ENCODE data around the gene HLF.

The HLF gene, protein sequence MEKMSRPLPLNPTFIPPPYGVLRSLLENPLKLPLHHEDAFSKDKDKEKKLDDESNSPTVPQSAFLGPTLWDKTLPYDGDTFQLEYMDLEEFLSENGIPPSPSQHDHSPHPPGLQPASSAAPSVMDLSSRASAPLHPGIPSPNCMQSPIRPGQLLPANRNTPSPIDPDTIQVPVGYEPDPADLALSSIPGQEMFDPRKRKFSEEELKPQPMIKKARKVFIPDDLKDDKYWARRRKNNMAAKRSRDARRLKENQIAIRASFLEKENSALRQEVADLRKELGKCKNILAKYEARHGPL

DNA sequence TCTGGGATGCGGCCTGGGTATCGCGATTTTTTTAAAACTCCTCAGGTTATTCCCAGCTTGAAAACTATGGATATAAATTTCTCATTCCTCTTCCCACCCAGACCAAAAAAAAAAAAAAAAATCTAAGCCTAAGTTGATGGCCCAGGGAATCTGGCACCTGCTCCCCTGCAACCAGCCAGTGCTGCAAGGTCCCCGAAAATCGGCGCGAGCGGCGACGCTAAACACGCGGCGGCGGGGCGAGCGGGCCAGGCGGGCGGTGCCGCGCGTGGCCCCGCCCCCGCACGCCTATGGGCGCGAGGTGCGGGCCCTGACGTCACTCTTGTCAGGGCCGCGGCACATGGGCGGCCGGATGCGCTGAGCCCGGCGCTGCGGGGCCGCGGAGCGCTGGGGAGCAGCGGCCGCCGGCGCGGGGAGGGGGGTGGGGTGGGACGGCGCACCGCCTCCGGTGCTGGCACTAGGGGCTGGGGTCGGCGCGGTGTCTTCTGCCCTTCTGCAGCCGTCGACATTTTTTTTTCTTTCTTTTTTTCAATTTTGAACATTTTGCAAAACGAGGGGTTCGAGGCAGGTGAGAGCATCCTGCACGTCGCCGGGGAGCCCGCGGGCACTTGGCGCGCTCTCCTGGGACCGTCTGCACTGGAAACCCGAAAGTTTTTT lies at the start of gene HLF:
Gene HLF, plus strand, starts transcription at position 316 of the 654 bp plus-strand sequence. CDS start 525 bp downstream, outside the sequence.
- peak; percentile 81 for DNase-seq

DNA sequence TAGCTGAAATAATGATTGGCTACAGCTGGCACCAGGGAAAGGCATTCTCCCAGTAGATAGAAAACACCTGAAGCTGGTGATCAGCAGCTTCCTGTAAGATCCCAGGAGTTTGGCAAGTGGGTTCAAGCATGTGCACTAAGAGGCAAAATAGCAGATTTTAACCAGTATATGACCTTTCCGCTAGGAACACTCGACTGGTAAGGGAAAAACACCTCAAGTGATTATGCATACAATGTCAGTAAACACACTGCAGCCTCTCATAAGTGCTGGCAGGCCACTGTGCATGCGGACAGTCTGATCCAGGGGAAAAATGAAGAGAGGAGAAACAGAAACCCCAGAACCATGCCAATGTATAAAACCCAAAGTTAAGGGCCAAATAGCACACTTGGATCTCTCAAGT lies 49.0 kb upstream of the HLF start:
- DNase-seq: no peak

DNA sequence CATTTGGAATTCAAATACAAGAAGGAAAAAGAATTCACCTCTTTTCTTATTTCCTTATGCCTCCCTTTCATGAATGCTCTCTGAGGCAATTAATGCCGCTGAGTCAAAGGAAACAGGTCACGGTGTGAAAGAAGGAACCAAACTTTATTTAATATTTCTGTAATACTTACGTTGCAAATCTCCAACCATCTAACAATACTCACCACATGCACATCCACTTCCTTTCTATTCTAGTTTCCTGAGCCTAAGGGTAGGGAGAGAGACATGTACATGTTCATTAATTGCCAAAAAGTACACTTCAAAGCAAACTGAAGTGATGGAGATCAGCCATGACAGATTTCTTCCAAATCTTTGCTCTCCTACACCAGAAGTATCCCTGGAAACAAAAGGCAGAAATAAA lies 47.9 kb upstream of the HLF start:
- no peak for DNase-seq

DNA sequence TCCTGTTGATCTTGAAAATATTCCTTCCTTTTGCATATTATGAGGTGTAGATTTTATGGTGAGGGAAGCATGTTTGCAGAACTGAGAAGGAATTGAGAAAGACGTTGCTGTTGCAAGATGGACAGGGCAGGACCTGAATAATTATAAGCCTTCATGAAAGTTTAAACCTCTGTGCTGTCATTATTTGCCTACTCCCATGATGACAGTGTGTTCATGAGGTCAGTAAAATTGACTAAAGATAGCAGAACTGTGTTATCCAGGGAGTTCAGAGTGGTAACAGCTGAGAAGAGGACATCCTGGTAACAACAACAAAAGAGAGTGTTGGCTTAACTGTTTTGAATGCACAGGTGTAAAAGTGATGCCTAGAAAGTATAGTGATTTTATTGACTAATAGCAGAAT lies 45.3 kb upstream of the HLF start:
- DNase-seq: no peak

DNA sequence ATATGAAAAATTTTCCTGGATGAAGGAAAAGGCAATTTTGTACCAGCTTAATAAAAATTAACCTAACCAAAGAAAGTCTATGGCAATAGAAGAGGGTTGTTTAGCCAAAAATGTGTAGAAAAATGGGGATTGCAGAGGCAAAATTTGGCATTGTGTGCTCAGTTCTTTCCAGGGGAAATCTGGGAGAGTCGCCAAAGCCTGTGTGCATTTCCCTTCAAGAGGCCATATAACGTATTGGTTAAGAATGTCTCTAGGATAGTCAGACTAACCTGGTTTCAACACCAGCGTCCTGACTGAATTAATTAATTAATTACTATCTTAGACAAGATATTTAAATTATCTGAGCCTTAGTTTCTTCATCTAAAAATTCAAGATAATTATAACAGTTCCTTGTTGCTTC lies 44.8 kb upstream of the HLF start:
- no peak for DNase-seq

DNA sequence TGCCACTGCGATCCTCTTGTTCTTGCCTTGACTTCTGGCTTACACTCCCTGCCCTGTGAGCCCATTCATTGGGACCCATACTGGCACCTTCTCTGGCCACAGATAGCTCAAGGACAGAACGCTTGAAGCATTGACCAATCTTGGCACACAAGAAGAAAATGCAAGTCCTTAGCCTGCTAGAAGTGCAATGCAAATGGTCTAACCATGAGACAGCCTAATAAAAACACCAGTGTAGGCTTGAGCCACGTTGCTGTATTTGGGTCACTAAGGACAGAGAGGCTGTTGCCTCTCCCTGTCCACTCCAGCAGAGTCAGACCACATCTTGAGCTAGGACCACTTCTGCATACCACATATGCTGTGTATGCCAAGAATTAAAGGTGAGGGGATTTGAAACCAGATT lies 41.2 kb upstream of the HLF start:
- no peak for DNase-seq

DNA sequence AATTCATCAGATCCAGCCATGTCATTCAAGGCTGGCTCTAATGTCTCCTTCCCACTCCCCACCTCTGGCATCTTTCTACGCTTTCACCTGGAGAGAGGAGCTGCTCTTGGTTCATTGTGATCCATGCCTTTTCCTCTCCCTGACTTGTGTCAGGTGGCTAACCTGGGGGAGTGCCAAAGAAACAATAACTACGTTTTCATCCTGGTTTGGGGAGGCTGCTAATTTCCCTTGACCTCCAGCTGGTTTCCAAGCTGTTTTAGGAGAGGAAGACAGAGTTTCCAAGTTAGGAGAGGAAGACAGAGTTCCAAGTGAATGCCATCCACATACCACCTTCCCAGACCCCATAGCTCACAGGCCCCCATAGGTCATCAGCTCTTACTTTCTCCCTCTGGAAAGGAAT lies 40.0 kb upstream of the HLF start:
- DNase-seq: no peak

DNA sequence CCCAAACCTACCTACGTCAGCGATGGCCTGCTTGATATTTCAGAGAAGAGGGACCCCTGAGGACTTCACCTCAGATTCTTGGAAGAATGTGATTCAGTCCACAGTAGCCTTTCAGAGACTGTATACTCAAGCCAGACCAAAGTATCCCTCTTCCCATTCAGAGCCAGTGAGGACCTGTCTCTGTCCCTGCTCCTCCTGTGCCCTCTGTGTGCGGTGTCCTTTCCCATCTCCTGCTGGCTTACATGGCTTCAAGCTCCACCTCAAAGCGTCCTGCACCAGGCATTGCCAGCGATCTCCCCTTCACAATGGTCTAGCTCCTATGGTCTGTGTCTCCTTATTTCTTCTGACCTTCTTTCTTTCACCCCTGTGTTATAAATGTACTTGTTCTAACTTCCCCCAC lies 39.5 kb upstream of the HLF start:
- DNase-seq: no peak

DNA sequence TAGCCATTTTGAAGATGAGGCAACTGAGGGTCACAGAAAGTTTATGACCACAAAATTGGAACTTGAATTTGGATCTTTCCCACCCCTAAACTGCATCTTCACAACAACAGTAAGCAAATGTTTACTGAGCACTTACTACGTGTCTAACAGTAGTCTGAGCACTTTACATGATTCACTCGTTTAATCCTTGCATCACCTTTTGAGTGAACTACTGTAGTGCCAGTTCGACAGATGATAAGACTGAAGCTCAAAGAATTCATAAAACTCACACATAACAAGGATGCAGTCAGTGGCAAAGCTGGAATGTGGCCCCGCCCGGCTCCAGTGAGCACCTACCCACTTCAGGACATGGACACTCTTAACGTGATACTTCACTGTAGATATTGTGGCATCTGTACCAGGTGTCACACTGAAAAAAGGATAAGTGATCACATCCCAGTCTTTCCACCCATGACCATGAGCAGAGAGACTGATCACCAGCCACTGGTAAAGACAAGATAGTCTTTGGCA lies 36.0 kb upstream of the HLF start:
- no peak for DNase-seq

DNA sequence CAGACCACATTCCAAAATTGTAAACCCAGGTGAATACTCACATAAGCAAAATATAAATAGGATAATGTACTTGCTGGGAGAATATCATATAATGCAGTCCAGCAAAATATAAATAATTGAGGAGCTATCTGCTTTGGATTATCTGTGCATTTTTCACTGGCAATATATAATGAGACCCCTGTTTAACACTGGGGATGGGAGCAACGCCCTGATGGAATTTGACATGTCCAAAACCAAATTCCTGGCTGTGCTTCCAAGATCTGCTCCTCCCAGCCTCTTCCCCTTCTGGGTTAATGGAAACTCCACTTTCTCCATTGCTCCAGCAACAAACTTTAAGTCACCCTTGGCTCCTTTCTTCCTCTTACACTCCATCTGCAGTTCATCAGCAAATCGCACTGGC lies 35.5 kb upstream of the HLF start:
- no peak for DNase-seq

DNA sequence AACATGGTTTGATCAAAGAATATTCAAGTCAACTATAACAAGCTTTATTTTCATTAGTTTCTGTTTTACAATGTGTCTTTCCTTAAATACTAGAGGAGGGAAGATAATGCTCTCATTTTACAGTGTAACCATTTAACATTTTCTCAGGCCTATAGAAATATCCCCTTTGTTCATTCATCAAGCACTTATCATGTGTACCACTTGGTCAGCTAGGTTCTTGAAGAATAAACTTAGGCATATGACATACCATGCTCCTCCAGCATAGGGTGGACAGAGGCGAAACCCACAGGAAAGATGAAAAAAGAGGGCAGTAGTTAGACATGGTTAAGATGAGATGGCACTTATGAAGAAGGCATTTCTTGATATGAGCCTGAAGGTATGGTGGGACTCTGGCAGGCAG lies 34.0 kb upstream of the HLF start:
- DNase-seq: no peak

DNA sequence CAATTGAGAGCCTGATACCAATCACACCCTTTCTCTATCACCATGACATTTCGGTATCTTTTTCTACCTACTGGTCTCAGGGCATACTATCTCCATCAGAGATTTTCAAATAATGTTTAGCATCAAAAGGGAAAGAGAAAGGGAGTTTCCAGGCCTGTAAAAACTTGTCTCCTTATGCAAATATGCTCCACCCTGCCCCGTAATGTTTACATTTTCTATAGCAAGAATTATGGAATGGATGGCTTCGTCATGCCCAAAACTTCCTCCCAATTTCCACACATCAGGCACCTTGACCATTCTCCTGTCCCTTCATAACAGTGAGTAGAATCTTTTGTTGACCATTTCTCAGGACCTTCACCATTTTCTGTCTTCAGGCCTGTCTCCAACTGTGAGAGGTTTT lies 30.9 kb upstream of the HLF start:
- DNase-seq: no peak

DNA sequence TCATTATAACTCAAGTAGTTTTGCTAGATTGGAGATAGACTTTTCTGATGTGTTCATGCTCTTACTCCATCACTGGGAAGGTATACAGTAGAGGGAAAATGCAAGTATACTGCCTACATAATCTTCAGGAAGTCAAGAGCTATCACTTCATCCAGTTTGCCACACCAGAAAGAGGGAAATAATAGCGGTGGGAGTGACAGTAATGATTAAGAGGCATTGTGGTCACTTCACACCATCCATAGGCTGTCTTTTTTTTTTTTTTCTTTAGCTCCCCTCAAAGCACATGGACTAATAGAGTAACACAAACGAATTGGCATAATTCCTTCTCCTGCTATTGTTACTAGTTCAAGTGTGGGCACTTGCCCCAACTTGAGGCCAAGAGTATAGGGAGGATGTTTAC lies 28.4 kb upstream of the HLF start:
- DNase-seq: no peak

DNA sequence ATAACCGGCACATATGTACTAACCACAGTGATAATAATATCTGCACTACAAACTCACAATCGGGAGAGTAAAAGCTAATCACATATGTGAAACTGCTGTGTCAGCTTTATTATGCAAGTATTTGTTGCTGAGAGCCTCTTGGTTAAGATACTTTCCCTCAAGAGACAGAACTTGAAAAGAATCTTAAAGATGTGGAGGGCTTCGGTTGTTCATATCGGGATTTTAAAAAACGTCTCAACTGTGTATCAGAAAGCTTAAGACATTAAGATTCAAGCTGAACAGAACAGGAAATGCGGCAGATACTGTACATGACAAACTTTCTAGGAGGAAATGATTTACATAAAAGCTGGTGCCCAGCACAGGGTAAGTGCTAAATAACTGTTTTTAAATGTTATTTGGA lies 27.5 kb upstream of the HLF start:
- DNase-seq: no peak

DNA sequence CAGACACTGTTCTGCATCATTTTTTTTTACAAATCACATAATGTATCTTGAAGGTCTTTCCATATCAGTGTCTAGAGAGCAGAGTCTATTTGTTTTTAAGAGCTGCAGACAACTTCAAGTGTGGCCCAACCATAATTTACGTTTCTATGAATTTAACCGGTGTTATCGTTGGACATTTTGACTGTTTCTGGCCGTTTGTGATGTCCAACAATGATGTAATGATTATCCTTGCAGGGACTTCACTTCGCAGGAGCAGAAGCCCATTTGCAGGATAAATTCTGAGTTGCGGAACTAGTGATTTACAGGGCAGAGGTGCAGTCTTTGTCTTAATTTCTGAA lies 26.9 kb upstream of the HLF start:
- no peak for DNase-seq

DNA sequence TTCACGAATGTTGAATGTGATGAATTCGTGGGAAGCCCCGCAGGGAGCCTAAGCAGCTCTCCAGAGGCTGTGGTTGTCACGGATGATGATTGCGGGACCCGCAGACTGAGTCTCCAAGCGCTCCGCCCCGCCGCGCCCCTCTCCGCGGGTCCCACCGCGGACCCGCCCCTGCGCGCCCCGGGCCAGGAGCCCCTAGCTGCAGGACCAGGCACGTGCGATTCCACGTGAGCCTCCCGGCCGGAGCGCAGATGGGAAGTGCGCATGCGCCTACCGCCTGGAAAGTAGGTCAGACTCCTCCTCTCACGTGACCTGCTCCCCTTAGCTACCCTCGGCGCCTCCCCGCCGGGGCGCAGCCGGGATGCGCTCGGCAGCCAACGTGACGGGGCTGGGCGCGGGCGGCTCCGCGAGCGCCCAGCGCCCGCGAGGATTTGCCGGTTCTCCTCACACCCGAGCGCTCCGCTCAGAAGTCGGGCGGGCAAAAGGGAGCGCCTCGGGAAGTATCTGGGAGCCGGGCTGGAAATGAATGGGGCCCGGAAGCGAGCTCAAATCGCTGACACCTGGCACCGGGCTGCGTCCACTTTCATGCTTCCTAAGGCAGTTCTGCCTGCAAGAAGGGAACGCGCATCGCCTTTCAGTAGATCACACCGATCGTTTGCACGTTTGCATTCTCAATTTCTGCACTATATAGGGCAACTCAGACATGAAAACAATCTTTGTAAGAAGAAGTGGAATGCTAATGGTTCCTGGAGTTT lies 26.4 kb upstream of the HLF start:
- peak; percentile 92 for DNase-seq

DNA sequence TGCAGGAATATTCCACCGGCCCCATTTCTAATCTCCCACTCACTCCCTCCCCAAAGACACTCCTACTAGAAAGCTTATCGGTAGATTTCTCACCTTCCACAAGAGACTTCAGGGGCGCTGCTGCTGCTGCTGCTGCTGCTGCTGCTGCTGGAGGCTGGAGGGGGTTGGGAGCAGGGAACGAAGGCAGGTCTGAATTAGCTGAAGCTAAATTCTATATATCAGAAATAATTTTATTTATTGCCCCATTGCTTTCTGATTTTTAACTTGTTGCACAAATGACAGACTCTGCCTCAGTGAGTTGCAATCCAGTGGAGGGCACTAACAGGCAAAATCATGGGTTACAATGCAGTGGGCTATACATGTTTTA lies 25.8 kb upstream of the HLF start:
- DNase-seq: peak; percentile 6

DNA sequence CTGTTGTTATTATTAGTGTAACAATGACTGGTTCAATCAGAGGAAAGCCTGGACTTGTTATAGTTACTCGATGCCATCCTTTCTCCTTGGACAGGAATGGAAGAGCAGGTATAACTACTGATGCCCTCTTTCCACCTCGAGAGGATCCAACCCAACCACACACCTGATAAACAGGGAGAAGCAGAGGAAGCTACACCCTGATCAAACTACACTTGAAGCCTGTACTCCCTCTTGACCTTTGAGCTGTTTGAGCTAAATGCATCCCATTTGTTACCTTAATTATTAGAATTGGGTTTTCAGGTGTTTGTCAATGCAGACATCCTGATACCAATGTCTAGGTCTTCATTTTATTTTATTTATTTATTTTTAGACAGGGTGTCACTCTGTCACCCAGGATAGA lies 23.7 kb upstream of the HLF start:
- no peak for DNase-seq

DNA sequence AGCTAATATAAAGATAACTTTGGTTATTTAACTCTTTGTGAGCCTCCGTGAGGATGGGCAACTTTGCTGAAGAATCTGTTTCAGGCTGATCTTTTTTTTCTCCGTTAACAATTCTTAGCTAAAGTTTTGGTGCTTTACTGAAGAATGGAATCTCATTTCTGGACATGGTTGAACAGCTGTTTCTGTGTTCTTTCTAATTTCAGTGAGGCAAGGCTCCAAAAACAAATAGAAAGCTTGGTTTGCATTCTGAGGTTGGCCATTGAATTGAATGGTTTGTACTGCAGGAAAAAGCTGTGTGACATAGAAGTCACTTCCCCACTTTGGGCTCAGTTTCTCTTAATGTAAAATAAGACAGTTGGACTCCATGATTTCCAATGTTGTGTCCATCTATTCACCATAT lies 22.3 kb upstream of the HLF start:
- DNase-seq: no peak

DNA sequence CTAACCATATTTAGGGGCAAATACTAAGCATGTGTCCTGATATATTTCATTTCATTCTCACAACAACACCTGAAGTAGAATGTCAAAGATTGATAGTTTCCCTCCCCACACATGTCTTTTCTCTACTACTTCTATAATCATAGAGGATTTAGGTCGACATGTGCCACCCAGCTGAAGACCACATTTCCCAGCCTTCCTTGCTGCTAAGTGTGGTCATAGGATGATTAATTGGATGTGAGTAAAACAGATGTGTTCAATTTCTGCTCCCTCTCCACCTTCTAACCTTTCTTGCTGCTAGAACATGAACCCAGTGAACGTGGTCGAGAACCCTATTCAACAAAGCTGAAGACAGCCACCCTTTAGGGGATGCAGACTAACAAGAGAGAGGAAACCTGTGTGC lies 18.8 kb upstream of the HLF start:
- DNase-seq: no peak

DNA sequence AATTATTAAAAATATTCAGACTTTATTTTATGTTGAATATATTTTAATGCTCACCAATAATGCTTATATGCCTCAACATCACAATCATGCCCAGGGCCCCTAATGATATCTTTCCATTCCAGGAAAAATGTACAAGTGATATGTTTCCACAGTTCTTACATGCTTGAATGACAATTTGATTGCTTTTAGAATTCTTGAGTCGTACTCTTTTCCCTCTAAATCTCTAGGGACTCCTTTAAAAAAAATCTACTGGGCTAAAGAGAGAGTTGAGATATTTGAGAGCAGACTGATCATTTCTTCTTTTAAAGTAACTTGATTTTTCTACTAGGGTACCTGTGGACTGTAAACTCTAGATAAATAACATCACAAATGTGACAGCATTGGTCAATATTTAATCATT lies 18.2 kb upstream of the HLF start:
- no peak for DNase-seq

DNA sequence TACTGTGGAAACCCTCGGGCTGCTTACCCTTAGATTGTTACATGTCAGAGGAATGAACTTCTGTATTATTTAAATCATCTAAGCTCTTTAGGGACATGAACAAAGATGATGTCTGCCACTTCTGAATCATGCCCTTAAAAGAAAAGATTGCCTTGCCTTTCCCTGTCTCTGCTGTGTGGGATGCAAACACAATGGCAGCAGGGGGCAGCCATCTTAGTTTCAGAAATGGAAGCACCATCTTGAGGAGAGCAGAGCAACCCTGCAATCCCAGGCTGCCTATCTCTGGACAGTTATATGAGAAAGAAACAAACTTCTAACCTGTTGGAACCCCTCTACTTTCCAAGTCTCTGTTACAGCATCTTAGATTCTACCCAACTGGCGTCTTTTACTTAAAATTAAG lies 16.7 kb upstream of the HLF start:
- no peak for DNase-seq

DNA sequence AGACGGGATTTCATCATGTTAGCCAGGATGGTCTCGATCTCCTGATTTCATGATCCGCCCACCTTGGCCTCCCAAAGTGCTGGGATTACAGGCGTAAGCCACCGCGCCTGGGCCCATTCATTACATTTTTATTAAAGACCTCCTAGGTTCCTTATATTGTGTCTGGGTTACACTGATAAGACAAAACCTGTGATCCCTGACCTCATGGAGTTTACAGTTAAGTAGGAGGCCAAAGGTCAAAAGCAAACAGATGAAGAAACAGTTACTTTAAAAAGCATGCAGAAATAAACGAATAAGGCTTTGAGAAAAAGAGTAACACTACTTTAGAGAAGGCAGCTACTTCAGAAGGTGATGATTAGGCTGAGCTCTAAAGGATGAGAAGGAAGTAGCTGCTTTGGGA lies 14.9 kb upstream of the HLF start:
- DNase-seq: no peak

DNA sequence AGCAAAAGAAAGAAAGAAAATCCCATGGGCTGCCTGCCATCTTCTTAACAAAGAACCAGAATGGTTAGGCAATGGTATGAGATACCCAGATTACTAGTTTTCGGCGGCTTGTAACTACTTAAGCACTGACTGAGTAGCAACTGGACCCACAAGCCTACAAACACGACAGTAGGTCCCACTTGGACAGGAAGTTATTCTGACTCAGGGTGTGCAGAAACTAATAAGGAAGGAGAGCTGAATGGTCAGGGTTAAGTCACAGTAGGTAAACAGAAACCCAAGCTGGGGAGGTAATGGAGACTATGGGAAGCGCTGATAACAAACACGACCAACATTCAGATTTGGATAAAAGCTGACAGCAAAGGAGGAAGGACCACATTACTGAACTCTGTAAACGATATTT lies 10.4 kb upstream of the HLF start:
- no peak for DNase-seq
